T-helper 2 cell treated with Interferon-gamma antibody and Interleukin-4, amounts not matched to agents 5 μg/mL and 100 μg/mL, for 36 hours (primary cell): ENCODE data around the gene DACT1.
"Not testable (repeated sequence)": the region's sequence is repeated elsewhere in the genome, so short reads cannot be mapped to it uniquely, and the experiment has no call there.

ENCODE experiments used
- DNase-seq: peaks from one replicate; pipeline ENCODE4 v3.0.0; 2021; ENCODE audit warnings: low spot score
- H3K27ac Mint-ChIP-seq: one replicate; pipeline ENCODE4 v1.8.0; 2021; ENCODE audit warnings: mild to moderate bottlenecking, mixed read lengths
- H3K27me3 Mint-ChIP-seq: one replicate; pipeline ENCODE4 v1.8.0; 2021; ENCODE audit warnings: low read depth, mixed read lengths
- H3K36me3 Mint-ChIP-seq: one replicate; pipeline ENCODE4 v1.8.0; 2021; ENCODE audit warnings: low read depth, mixed read lengths
- H3K4me1 Mint-ChIP-seq: one replicate; pipeline ENCODE4 v1.8.0; 2021; ENCODE audit warnings: low read depth, mixed read lengths
- H3K4me3 Mint-ChIP-seq: one replicate; pipeline ENCODE4 v1.8.0; 2022; ENCODE audit warnings: mild to moderate bottlenecking, moderate library complexity, mixed read lengths
- H3K9me3 Mint-ChIP-seq: one replicate; pipeline ENCODE4 v1.8.0; 2021; ENCODE audit warnings: mixed read lengths

DACT1 gene

GRCh38 chr14:58637391-58638230 lies at the start of gene DACT1:
Gene DACT1 (plus strand): TSS chr14:58637962. CDS start chr14:58638203, 241 bp downstream.
- H3K27me3 Mint-ChIP-seq = peaks cover 17% of the 10 kb centered on the region
- H3K36me3 Mint-ChIP-seq = peaks cover 8% of the 10 kb centered on the region
- H3K4me1 Mint-ChIP-seq = peaks cover 37% of the 10 kb centered on the region
- H3K9me3 Mint-ChIP-seq = no peaks in the 10 kb centered on the region
- peak within 1 kb of the TSS; percentile 93 for H3K4me3 Mint-ChIP-seq
- peak within 1 kb of the TSS; percentile 91 for H3K27ac Mint-ChIP-seq
- DNase-seq = peak; percentile 72

- DNase-seq, H3K9me3 Mint-ChIP-seq, H3K27ac Mint-ChIP-seq, H3K27me3 Mint-ChIP-seq, H3K36me3 Mint-ChIP-seq, H3K4me1 Mint-ChIP-seq, H3K4me3 Mint-ChIP-seq: not testable (repeated sequence)
Measured at GRCh38 chr14:58588321-58588720, 49.4 kb upstream of the DACT1 start.

- Mint-ChIP-seq H3K27ac (no peak overlapping the region), H3K36me3 (peaks cover 5% of the 10 kb centered on the region), H3K4me3 (no peak overlapping the region), H3K9me3 (peaks cover 10% of the 10 kb centered on the region), H3K4me1 (peaks cover 18% of the 10 kb centered on the region), H3K27me3 (no peaks in the 10 kb centered on the region)
- no peak for DNase-seq
Measured at GRCh38 chr14:58593977-58594376, 43.8 kb upstream of the DACT1 start.

- Mint-ChIP-seq H3K4me1 (peaks cover 22% of the 10 kb centered on the region), H3K9me3 (peaks cover 10% of the 10 kb centered on the region), H3K36me3 (peaks cover 5% of the 10 kb centered on the region), H3K27me3 (no peaks in the 10 kb centered on the region), H3K27ac (no peak overlapping the region), H3K4me3 (no peak overlapping the region)
- DNase-seq = no peak
Measured at GRCh38 chr14:58597041-58597440, 40.7 kb upstream of the DACT1 start.

- Mint-ChIP-seq H3K27me3 (no peaks in the 10 kb centered on the region), H3K9me3 (peaks cover 10% of the 10 kb centered on the region), H3K4me3 (peak overlapping the region; percentile 24), H3K4me1 (peaks cover 22% of the 10 kb centered on the region), H3K36me3 (peaks cover 5% of the 10 kb centered on the region), H3K27ac (no peak overlapping the region)
- peak; percentile 12 for DNase-seq
Measured at GRCh38 chr14:58598028-58598803, 39.5 kb upstream of the DACT1 start.

GRCh38 chr14:58598804-58599525 lies 38.8 kb upstream of the DACT1 start:
- peaks cover 22% of the 10 kb centered on the region for H3K4me1 Mint-ChIP-seq
- no peak overlapping the region for H3K27ac Mint-ChIP-seq
- peak overlapping the region; percentile 24 for H3K4me3 Mint-ChIP-seq
- H3K9me3 Mint-ChIP-seq = peaks cover 10% of the 10 kb centered on the region
- no peak for DNase-seq
- peaks cover 5% of the 10 kb centered on the region for H3K36me3 Mint-ChIP-seq
- no peaks in the 10 kb centered on the region for H3K27me3 Mint-ChIP-seq

- H3K36me3 Mint-ChIP-seq = peaks cover 5% of the 10 kb centered on the region
- peaks cover 10% of the 10 kb centered on the region for H3K9me3 Mint-ChIP-seq
- H3K4me1 Mint-ChIP-seq = peaks cover 22% of the 10 kb centered on the region
- DNase-seq = no peak
- H3K27ac Mint-ChIP-seq = no peak overlapping the region
- no peaks in the 10 kb centered on the region for H3K27me3 Mint-ChIP-seq
- no peak overlapping the region for H3K4me3 Mint-ChIP-seq
Measured at GRCh38 chr14:58599707-58600106, 38.1 kb upstream of the DACT1 start.

GRCh38 chr14:58605465-58605864 lies 32.3 kb upstream of the DACT1 start:
- Mint-ChIP-seq H3K36me3 (no peaks in the 10 kb centered on the region), H3K27me3 (no peaks in the 10 kb centered on the region), H3K9me3 (no peaks in the 10 kb centered on the region), H3K4me1 (no peaks in the 10 kb centered on the region), H3K4me3 (no peak overlapping the region), H3K27ac (no peak overlapping the region)
- DNase-seq = no peak

GRCh38 chr14:58607131-58607951 lies 30.4 kb upstream of the DACT1 start:
- DNase-seq = no peak
- no peaks in the 10 kb centered on the region for H3K4me1 Mint-ChIP-seq

GRCh38 chr14:58607952-58608317 lies 29.8 kb upstream of the DACT1 start:
- Mint-ChIP-seq H3K36me3 (no peaks in the 10 kb centered on the region), H3K27me3 (no peaks in the 10 kb centered on the region)

More at GRCh38 chr14:58607131-58607951, 30.4 kb upstream of the DACT1 start:
- H3K4me3 Mint-ChIP-seq = no peak overlapping the region
- H3K27me3 Mint-ChIP-seq = no peaks in the 10 kb centered on the region
- no peak overlapping the region for H3K27ac Mint-ChIP-seq
- H3K36me3 Mint-ChIP-seq = no peaks in the 10 kb centered on the region
- no peaks in the 10 kb centered on the region for H3K9me3 Mint-ChIP-seq

GRCh38 chr14:58617619-58618018 lies 20.1 kb upstream of the DACT1 start:
- Mint-ChIP-seq H3K27me3 (peaks cover 2% of the 10 kb centered on the region), H3K4me3 (no peak overlapping the region), H3K9me3 (no peaks in the 10 kb centered on the region), H3K27ac (no peak overlapping the region), H3K4me1 (peaks cover 5% of the 10 kb centered on the region), H3K36me3 (no peaks in the 10 kb centered on the region)
- no peak for DNase-seq

More at GRCh38 chr14:58607952-58608317, 29.8 kb upstream of the DACT1 start:
- Mint-ChIP-seq H3K27ac (no peak overlapping the region), H3K4me3 (no peak overlapping the region), H3K4me1 (no peaks in the 10 kb centered on the region), H3K9me3 (no peaks in the 10 kb centered on the region)
- DNase-seq = no peak

GRCh38 chr14:58620011-58620410 lies 17.8 kb upstream of the DACT1 start:
- DNase-seq = no peak
- Mint-ChIP-seq H3K4me3 (no peak overlapping the region), H3K27ac (no peak overlapping the region), H3K4me1 (peaks cover 6% of the 10 kb centered on the region), H3K9me3 (no peaks in the 10 kb centered on the region), H3K27me3 (peaks cover 2% of the 10 kb centered on the region), H3K36me3 (no peaks in the 10 kb centered on the region)

GRCh38 chr14:58625438-58625837 lies 12.3 kb upstream of the DACT1 start:
- peaks cover 10% of the 10 kb centered on the region for H3K4me1 Mint-ChIP-seq
- no peak overlapping the region for H3K27ac Mint-ChIP-seq
- no peak overlapping the region for H3K4me3 Mint-ChIP-seq
- H3K9me3 Mint-ChIP-seq = no peaks in the 10 kb centered on the region
- H3K36me3 Mint-ChIP-seq = no peaks in the 10 kb centered on the region
- no peaks in the 10 kb centered on the region for H3K27me3 Mint-ChIP-seq
- DNase-seq = no peak
